Fibroblast of lung (primary cell): Measurements from ENCODE around the gene E2F6. TPM values are rescaled to one million over a fixed set of nuclear protein-coding genes. Genes with fewer than 3 reads are reported as not detected.

Experiments
- DNase-seq, 2 donors: peaks; one replicate each; pipeline versions ENCODE4 v3.0.0 to v3.0.0-alpha.2; 2010; ENCODE audit warnings: low read depth in 2 of 2
- H2AFZ ChIP-seq: 2 replicates; pipeline ENCODE4 v1.5.1; 2012; ENCODE audit warnings: low read length, control low read depth, inconsistent platforms
- H3K27ac ChIP-seq: 2 replicates; pipeline ENCODE4 v1.5.1; 2011; ENCODE audit warnings: low read length, control low read depth; ENCODE audit not compliant: insufficient read depth
- H3K27me3 ChIP-seq: 2 replicates; pipeline ENCODE4 v1.5.1; 2011; ENCODE audit warnings: mild to moderate bottlenecking, low read length; ENCODE audit not compliant: control insufficient read depth, insufficient read depth
- H3K36me3 ChIP-seq: 2 replicates; pipeline ENCODE4 v1.5.1; 2011; ENCODE audit warnings: low read length; ENCODE audit not compliant: control insufficient read depth, insufficient read depth
- H3K4me1 ChIP-seq: 2 replicates; pipeline ENCODE4 v1.5.1; 2011; ENCODE audit warnings: low read length; ENCODE audit not compliant: control insufficient read depth, insufficient read depth; ENCODE audit errors: extremely low read depth
- H3K4me2 ChIP-seq: 2 replicates; pipeline ENCODE4 v1.5.1; 2011; ENCODE audit warnings: low read length, control low read depth; ENCODE audit not compliant: insufficient read depth; ENCODE audit errors: extremely low read depth
- H3K4me3 ChIP-seq, 4 experiments: fragments of 200-600 bp in 1 of 4; sonication (generic) in 1 of 4; replicated peaks in 1 of 4; 2 replicates each; pipeline ENCODE4 v1.5.1; 2011 to 2016; ENCODE audit warnings: low read length in 4 of 4, low read depth in 3 of 4, mild to moderate bottlenecking in 3 of 4, control low read depth in 2 of 4, inconsistent platforms in 1 of 4, mixed read lengths in 1 of 4; ENCODE audit not compliant: insufficient read depth in 1 of 4; ENCODE audit errors: control extremely low read depth in 1 of 4
- H3K79me2 ChIP-seq: 2 replicates; pipeline ENCODE4 v1.5.1; 2012; ENCODE audit warnings: mild to moderate bottlenecking, low read length, inconsistent platforms; ENCODE audit not compliant: control insufficient read depth, insufficient read depth
- H3K9ac ChIP-seq: 2 replicates; pipeline ENCODE4 v1.5.1; 2011; ENCODE audit warnings: mild to moderate bottlenecking, low read length, control low read depth; ENCODE audit not compliant: insufficient read depth
- H3K9me3 ChIP-seq: 2 replicates; pipeline ENCODE4 v1.5.1; 2012; ENCODE audit warnings: low read depth, low read length; ENCODE audit not compliant: control insufficient read depth, insufficient read depth
- H4K20me1 ChIP-seq: 2 replicates; pipeline ENCODE4 v1.5.1; 2011; ENCODE audit warnings: low read length; ENCODE audit not compliant: control insufficient read depth, insufficient read depth; ENCODE audit errors: extremely low read depth
- CTCF ChIP-seq, 2 donors: IDR thresholded peaks in 1 of 2; conservative IDR thresholded peaks in 1 of 2; 1 replicate in 1 of 2; 2 replicates in 1 of 2; pipeline ENCODE4 v1.5.1; 2011 to 2012; ENCODE audit warnings: low read length in 2 of 2, control low read depth in 1 of 2, inconsistent platforms in 1 of 2, low read depth in 1 of 2, mild to moderate bottlenecking in 1 of 2
- EZH2 ChIP-seq: IDR thresholded peaks from 2 replicates; pipeline ENCODE4 v1.5.1; 2012; ENCODE audit warnings: low read length, control low read depth, mild to moderate bottlenecking; ENCODE audit errors: missing control alignments
- polyA plus RNA-seq, 2 donors: library from polyadenylated mRNA; depleted of rRNA in 1 of 2; stranded (reverse) in 1 of 2; unstranded in 1 of 2; fragments of >200 nt; gene quantifications; 2 replicates each; pipeline ENCODE4 v1.2.1, GENCODE V29; 2011 to 2012; ENCODE audit warnings: missing spikeins in 1 of 2
- total RNA-seq: library from RNA; depleted of rRNA; stranded (reverse); fragments of >200 nt; gene quantifications from 2 replicates; pipeline ENCODE4 v1.2.1, GENCODE V29; 2014

Gene E2F6
- total and polyA plus RNA-seq, 2 donors (not counting 1 experiment from before 2014, with no cell fraction given) = 10.2 to 13.0 TPM

GRCh38 chr2:11416186-11416585 is 49.8 kb downstream of the E2F6 start:
- H4K20me1 ChIP-seq = no peaks in the 10 kb centered on the region
- H3K9me3 ChIP-seq = no peaks in the 10 kb centered on the region
- H3K9ac ChIP-seq = no peak overlapping the region
- H3K27me3 ChIP-seq = no peaks in the 10 kb centered on the region
- H2AFZ ChIP-seq = no peak overlapping the region
- no peak for TF ChIP-seq CTCF (conservative IDR thresholded peaks at IDR 0.05 in 1 of 2, IDR thresholded peaks at IDR 0.05 in 1 of 2; ENCODE audit: low read depth in 1 of 2, low read length in 2 of 2)
- no peak for TF ChIP-seq EZH2
- no peaks in the 10 kb centered on the region for H3K36me3 ChIP-seq
- no peak overlapping the region for H3K27ac ChIP-seq
- no peak overlapping the region for H3K4me2 ChIP-seq
- no peak overlapping the region for H3K4me3 ChIP-seq
- no peaks in the 10 kb centered on the region for H3K79me2 ChIP-seq
- no peaks in the 10 kb centered on the region for H3K4me1 ChIP-seq
- DNase-seq = no peak

GRCh38 chr2:11414372-11415124 is 51.4 kb downstream of the E2F6 start:
- Histone ChIP-seq H4K20me1 (no peaks in the 10 kb centered on the region), H3K9me3 (no peaks in the 10 kb centered on the region), H3K27ac (no peak overlapping the region), H2AFZ (no peak overlapping the region), H3K79me2 (no peaks in the 10 kb centered on the region), H3K9ac (no peak overlapping the region), H3K27me3 (no peaks in the 10 kb centered on the region), H3K36me3 (no peaks in the 10 kb centered on the region), H3K4me1 (no peaks in the 10 kb centered on the region), H3K4me2 (no peak overlapping the region), H3K4me3 (no peak overlapping the region)
- no peak for DNase-seq
- TF ChIP-seq EZH2 = no peak
- no peak for TF ChIP-seq CTCF (conservative IDR thresholded peaks at IDR 0.05 in 1 of 2, IDR thresholded peaks at IDR 0.05 in 1 of 2; ENCODE audit: low read depth in 1 of 2, low read length in 2 of 2)

GRCh38 chr2:11412449-11412810 is 53.5 kb downstream of the E2F6 start:
- no peaks in the 10 kb centered on the region for H3K27me3 ChIP-seq
- no peaks in the 10 kb centered on the region for H3K36me3 ChIP-seq
- peak overlapping the region; percentile 89 for H3K4me2 ChIP-seq
- DNase-seq = no peak
- no peak overlapping the region for H3K9ac ChIP-seq
- no peak overlapping the region for H3K27ac ChIP-seq
- peaks cover 2% of the 10 kb centered on the region for H3K4me1 ChIP-seq
- H3K79me2 ChIP-seq = no peaks in the 10 kb centered on the region
- no peak overlapping the region for H3K4me3 ChIP-seq
- peak overlapping the region; percentile 40 for H2AFZ ChIP-seq
- H4K20me1 ChIP-seq = no peaks in the 10 kb centered on the region
- TF ChIP-seq CTCF (conservative IDR thresholded peaks at IDR 0.05 in 1 of 2, IDR thresholded peaks at IDR 0.05 in 1 of 2; ENCODE audit: low read depth in 1 of 2, low read length in 2 of 2) (no peak), EZH2 (no peak)
- no peaks in the 10 kb centered on the region for H3K9me3 ChIP-seq
